SIG-M5 treated with dmso at 0.1 percent for 504 hours (cell line): Measurements from ENCODE around the gene DRD4.

Source experiments
- DNase-seq: peaks from one replicate; lab custom pipeline; 2025; ENCODE audit not compliant: unreplicated experiment; lab: John Stamatoyannopoulos, UW

The DRD4 gene

DNA sequence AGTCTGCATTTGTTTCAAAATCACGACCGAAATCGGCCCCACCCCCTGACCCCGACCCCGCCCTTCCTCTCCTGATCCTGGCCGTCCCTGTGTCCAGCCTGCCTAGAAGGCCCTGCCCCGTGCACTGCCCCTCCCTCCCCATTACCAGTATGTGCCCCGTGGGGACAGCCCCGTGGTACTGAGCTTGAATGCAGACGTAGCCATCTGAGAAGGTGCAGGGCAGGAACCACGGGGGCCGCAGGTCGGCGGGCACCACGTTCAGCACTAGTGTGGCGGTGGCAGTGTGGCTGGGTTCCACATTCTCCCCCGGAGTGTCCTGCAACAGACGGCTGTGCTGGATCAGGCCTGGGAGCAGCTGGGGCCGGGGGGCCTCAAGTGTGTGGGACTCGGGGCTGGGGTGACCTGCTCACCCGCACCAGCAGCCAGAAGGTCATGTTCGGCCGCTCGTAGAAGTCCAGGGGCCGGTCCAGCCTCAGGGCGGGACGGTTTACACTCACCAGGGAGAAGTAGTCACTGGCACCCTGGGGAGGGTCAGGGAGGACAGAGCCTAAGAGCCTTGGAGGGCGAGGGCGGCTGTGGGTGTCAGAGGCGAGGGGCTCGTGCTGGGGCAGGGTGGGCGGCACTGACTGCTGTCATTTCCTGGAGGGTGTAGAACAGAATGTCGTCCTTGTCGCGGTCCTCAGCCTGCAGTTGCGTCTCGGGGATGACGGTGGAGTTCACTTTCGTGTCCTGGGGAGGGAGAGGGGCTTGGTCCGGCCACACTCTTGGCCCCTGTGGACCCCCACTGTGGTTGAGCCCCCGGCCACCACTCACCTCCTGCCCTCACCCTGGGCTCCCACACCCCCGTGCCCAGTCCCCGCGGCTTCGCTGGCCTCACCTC is 15.9 kb upstream of the DRD4 start:
- no peak for DNase-seq

DNA sequence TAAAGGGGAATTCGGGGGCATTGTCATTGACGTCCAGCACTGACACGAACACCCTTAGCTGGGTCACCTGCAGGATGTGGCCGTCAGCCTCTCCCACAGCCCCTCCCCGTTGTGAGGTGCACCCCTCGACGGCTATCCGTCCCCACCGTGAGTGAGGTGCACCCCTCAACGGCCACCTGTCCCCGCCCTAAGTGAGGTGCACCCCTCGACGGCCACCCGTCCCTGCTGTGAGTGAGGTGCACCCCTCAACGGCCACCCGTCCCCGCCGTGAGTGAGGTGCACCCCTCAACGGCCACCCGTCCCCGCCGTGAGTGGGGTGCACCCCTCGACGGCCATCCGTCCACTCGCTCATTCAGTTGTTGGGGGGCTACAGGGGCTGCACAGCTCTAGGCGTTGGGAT is 15.2 kb upstream of the DRD4 start:
- no peak for DNase-seq

DNA sequence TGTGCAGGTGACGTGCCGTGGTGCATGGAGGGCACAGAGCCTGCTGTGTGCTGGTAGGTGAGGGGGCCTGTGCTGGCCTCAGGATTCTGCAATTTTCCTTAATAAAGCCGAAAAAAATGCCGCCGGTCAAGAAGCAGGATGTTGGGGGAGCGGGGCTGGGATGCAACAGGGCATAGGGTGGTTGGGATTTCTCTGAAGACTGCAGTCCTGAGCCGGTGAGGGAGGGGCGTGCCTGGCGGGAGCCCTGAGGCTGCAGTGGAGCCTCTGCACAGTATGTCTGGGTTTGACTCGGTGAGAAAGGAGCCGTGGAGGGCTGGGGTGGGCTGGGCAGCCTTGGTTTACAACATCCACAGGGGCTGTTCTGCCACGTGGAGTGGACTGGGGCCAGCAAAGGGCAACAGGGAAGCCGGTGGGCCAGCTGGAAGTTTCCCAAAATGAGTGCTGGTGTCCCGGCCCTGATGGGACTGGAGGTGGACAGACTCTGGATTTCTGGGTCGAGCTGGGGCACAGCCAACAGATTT is 13.7 kb upstream of the DRD4 start:
- no peak for DNase-seq

DNA sequence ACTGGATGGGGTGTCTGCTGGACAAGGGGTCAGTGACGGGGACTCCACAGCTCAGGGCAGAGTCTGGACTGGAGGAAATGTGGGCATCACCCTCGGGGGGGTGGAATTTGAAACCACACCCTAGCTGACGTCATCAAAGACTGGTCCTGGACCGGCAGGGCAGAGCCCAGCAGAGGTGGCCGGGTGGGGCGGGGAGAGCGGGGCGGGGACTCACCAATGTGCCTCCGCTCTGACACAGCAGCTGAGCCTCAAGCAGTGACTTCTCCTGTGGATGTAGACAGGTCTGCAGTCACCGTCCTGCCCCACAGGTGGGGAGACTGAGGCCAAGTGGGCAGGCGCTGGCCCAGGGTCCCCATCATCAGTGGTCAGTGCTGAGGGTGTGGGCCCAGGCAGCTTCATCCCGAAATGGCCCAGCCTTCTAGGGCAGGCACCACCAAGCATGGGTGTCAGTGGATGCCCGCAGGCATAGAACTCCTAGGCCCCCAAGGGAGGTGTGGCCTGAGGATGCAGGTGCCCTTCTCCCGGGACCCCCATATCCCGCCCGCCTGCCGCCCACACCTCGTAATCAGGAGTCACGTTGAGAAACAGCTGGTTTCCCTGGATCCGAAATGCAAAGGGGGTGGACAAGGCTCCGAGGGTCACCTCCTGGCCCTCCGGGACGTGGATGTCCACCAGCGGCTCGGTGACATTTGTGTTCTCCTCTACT is 12.9 kb upstream of the DRD4 start:
- no peak for DNase-seq

DNA sequence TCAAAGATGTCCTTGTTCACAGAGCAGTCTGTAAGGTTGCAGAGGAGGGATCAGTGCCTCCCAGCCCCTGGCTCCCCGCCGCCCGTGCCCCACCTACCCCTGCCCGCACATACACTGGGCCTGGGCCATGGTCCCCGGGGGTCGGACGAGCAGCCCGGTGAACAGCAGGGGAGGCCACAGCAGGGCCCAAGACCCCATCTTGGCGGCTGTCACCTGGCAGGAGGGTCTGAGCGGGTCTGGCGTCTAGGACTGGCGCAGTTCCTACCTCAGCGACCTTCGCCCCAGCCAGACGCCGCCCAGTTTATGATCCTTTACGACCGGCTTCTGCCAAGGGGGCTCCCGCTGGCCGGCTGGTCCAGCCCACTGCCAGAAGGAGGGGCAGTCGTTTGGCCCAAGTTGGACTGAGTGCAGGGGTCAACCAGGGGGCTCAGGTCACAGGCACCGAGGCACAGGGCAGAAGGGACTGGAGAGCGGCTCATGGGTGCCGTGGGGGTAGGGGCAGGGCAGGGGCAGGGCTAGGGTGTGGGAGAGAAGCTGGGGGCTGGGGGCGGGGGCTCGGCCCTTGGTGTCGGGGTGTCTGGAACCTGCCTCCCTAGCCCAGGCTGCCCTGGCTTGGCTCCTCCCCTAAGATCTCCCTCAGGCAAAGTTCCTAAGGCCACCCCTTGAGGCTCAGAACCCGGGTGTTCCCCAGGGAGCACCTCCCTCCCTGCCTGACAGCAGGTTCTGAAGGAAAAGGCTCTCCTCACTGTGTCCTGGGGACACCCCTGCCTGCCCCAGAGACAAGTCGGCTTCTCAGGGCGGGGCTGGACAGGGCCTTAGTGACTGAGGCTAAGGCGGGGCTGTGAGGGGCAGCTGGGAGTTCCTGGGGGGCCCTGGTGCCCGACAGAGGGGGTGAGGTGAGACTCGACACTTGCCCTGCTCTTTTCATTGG is 12.1 kb upstream of the DRD4 start, which contains the start of gene CDHR5:
Gene CDHR5, minus strand, starts transcription at position 251 of the 931 bp plus-strand sequence. Its CDS starts 53 bp downstream, at position 198.
- no peak for DNase-seq

DNA sequence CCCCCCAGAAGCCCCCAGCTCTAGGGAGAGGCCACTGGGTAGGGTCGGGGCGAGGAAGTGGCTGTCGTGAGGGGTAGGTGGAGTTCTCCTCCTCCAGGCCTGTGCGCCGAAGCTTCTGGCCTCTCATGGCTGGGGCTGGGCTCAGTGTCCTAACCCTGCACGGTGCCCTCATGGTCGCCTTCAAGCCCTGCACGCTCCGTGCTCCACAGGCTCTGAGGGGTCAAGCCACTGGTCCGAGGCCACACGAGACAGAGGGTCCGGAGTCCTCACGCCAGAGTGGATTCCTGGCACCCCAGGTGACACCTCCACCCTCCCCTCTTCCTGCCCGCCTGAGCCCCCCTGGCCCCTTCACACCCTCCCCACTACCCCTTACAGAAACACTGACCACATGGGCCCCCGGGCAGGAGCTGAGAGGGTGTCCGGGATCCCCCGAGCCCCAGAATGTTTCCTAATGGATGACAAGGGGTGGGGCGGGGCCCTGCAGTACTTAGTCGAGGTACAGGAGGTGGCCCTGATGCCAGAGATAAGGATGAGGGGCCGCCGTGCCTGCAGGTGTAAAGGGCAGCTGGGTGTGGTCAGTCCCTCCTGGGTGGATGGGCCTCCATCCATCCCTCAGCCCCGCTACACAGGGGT is 11.3 kb upstream of the DRD4 start:
- DNase-seq: no peak

DNA sequence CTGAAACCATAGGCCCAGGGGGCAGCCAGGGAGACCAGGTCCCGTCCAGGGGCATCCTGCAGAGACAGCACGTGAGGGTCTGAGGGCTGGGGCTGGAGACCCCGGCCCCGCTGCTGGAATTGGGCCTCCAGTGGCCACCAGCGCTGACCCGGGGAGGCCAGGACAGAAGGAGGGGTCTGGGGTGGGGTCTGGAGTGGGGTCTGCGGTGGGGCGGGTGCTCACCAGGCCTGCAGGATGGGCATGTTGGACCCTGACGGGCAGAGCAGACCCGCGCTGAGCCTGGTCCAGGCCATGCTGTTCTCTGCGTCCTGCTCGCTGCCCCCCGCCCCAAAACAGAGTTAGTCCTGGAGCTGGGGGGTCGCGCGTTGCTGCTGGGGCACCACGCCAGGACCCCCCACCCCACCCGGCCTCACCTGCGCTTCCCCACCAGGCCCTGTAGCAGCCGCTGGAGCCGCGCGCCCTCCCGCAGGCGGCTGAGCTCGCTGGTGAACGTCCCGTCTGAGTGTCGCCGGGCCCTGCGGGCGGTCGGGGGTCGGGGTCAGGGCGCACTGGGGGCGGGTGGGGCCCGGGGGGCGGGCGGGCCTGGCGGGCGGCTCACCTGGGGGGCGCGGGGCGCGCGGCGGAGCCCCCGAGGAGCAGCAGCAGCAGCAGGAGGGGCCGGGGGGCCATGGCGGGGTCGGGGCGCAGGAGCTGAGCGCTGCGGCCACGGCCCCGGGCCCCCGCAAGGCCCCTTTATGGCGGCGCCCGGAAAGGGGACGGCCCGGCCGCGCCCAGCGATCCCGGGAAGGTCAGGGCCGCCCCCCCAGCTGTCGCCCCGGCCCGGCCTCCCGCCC is 10.4 kb upstream of the DRD4 start, which contains the start of gene SCT:
Gene SCT, minus strand, starts transcription at position 707 of the 833 bp plus-strand sequence. Its CDS starts 38 bp downstream, at position 669.
- DNase-seq: no peak

DNA sequence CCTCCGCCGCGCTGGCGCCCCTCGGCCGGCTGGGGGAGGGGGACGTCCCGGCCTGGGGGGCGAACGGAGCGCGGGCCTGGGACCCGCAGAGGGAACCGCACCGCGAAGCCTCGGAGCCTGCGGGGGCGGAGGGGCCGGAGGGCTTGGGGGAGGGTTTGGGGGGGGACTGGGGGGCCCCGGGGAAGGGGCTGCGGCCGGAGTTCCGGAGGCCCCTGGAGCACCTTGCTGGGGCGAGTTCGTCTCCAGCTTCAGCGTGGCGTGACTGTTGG is 9.8 kb upstream of the DRD4 start:
- DNase-seq: no peak

DNA sequence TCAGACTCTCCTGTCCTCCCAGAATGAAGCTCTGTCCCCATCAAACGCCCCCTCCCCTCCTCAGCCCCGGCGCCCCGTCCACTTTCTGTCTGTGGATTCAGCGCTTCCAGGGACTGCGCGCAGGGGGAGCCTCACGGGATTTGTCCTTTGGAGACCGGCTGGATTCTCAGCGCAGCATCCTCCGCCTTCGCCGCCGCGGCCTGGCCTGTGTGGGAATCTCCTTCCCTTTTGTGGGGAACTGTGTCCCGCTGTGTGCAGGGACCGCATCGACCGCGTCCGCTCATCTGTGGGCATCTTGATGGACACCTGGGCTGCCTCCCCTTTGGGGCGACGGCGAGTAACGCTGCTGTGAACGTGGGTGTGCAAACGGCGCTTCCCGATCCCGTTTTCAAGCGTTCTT is 9.0 kb upstream of the DRD4 start:
- DNase-seq: no peak

DNA sequence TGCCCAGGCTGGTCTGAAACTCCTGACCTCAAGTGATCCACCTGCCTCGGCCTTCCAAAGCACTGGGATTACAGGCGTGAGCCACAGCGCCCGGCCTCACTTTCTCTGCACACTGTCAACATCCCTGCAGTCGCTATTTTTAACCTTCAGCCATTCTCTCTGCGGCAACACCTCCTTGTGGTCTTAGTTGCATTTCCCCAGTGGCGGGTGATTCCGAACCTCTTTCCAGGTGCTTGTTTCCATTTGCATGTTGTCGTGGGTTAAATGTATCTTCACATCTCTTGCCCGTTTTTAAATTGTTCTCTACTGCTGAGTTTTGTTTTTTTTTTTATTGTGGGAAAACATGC is 7.9 kb upstream of the DRD4 start:
- no peak for DNase-seq

DNA sequence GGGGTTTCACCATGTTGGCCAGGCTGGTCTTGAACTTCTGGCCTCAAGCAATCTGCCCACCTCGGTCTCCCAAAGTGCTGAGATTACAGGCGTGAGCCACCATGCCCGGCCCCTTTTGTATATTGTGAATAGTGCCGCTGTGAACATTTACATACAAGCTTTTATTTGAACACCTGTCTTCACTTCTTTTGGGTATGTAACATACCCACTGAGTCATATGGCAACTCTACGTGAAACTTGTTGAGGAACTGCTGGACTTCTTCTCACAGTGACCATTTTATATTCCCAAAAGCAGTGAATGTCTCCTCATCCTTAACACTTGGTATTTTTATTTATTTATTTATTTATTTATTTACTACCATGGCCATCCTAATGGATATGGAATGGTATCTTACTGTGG is 6.2 kb upstream of the DRD4 start:
- no peak for DNase-seq

DNA sequence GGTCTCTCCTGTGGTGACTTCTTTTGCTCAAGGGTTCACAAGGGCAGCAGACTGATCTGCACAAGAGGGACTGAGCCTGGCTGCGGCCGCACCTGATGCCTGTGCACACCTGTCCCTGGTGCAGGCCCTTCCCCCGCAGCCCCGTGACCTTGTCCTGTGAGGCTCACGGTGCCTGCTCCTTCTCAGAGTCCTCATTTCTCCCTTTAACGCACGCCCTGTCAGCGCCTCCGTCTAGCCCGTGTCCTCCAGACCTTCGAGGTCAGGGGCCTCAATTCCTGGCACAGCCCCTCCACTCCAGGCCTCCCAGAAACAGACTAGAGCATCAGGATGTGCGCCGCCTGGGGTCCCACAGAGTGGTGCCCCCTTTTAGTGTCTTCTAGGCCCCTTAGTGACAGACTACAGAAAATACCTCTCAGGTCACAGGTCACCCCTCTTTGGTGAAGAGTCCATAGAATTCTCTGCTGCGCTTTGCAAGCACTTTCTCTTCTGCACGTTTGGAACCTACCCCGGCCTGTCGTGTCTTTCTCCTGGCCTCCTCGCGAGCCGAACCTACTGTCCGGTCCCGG is 1.0 kb upstream of the DRD4 start:
- DNase-seq: no peak

DNA sequence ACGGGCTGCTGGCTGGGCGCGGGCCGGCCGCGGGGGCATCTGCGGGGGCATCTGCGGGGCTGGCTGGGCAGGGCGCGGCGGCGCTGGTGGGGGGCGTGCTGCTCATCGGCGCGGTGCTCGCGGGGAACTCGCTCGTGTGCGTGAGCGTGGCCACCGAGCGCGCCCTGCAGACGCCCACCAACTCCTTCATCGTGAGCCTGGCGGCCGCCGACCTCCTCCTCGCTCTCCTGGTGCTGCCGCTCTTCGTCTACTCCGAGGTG is 194 bp downstream of the DRD4 start:
- no peak for DNase-seq

DNA sequence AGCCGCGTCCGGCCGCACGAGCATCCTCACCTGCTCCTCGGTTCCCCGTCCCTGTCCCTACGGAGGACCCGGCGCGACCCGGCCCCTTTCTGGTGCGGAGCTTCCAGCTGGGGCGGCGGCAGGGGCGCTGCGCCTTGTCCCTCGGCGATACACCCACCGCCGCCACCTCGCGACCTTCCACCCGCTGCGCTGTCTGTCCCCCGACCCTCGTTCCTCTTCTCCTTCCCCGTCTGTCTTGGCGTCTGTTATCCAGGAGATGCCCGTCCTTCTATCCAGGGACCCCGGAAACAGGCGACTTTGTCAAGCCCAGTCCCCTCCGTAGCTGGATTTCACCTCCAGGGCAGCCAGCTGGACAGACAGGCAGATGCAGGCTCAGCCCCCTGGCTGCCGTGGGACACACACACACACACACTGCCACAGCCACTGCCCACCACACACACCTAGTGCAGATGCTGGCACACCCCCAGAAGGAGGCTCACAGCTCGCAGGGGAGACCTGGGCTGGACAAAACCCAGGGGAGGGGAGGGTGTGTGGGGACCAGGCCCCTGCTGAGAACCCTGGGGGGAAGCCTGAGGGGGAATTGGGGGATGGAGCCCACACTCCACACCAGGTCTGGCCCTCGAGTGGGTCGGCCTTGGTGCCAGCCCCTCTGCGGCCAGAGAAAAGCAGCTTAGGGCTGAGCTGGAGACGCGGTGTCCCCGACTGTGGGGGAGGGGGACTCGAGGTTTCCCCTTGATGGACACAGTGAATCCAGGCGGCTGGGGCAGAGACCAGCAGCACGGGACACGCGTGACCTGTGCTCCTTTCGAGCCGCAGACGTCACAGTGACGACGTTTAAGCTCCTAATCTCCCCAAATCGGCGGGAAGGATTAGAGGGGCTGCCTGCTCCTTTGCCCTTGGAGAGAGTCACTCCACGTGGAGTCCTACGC is 788 bp downstream of the DRD4 start:
- no peak for DNase-seq

DNA sequence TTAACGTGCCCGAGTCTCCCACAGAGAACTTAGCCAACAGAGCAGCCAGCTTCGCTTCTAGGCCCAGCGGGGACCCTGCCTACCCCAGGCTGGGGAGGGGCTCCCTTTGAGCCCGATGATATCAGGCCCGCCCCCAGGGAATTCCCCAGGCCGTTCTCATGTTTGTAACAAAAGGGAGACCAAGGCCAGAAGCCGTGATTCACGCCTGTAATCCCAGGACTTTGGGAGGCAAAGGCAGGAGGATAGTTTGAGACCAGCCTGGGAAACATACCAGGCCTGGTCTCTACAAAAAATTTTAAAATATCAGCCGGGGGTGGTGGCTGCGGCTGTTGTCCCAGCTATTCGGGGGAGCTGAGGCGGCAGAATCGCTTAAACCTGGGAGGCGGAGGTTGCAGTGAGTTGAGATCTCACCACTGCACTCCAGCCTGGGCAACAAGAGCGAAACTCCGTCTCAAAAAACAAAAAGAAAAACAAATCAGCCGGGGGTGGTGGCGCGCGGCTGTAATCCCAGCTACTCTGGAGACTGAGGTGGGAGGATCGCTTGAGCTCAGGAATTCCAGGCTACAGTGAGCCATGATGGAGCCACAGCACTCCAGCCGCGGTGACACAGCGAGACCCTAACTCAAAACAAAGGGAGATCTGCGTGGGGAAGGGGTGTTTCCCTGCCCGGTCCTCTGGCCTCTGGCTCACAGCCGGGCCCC is 1.7 kb downstream of the DRD4 start:
- DNase-seq: no peak

DNA sequence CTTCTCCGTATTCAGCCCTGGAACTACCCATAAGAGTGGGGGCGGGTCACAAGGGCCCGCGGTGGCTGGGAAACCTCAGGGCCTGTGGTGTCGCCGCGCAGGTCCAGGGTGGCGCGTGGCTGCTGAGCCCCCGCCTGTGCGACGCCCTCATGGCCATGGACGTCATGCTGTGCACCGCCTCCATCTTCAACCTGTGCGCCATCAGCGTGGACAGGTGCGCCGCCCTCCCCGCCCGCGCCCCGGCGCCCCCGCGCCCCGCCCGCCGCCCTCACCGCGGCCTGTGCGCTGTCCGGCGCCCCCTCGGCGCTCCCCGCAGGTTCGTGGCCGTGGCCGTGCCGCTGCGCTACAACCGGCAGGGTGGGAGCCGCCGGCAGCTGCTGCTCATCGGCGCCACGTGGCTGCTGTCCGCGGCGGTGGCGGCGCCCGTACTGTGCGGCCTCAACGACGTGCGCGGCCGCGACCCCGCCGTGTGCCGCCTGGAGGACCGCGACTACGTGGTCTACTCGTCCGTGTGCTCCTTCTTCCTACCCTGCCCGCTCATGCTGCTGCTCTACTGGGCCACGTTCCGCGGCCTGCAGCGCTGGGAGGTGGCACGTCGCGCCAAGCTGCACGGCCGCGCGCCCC is 2.4 kb downstream of the DRD4 start:
- DNase-seq: no peak

DNA sequence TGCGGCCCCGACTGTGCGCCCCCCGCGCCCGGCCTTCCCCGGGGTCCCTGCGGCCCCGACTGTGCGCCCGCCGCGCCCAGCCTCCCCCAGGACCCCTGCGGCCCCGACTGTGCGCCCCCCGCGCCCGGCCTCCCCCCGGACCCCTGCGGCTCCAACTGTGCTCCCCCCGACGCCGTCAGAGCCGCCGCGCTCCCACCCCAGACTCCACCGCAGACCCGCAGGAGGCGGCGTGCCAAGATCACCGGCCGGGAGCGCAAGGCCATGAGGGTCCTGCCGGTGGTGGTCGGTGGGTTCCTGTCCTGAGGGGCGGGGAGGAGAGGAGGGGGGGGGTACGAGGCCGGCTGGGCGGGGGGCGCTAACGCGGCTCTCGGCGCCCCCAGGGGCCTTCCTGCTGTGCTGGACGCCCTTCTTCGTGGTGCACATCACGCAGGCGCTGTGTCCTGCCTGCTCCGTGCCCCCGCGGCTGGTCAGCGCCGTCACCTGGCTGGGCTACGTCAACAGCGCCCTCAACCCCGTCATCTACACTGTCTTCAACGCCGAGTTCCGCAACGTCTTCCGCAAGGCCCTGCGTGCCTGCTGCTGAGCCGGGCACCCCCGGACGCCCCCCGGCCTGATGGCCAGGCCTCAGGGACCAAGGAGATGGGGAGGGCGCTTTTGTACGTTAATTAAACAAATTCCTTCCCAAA is 3.1 kb downstream of the DRD4 start:
- DNase-seq: no peak
